Suppressor macrophage (primary cell): ENCODE measurements around the gene WDR20.
A peak's percentile ranks its signal among the peaks of the same experiment; 100 is the strongest.
"Not testable (repeated sequence)": the region's sequence is repeated elsewhere in the genome, so short reads cannot be mapped to it uniquely, and the experiment has no call there.

Experiments
- DNase-seq, 4 experiments: peaks; one replicate each; pipeline ENCODE4 v3.0.0-alpha.2; 2020 to 2022

The WDR20 gene

DNA sequence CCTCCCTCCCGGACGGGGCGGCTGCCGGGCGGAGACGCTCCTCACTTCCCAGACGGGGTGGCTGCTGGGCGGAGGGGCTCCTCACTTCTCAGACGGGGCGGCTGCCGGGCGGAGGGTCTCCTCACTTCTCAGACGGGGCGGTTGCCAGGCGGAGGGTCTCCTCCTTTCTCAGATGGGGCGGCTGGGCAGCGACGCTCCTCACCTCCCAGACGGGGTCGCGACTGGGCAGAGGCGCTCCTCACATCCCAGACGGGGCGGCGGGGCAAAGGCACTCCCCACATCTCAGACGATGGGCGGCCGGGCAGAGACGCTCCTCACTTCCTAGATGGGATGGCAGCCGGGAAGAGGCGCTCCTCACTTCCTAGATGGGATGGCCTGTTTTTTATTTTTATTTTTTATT, 33.0 kb downstream of the WDR20 start:
- DNase-seq = not testable (repeated sequence)

DNA sequence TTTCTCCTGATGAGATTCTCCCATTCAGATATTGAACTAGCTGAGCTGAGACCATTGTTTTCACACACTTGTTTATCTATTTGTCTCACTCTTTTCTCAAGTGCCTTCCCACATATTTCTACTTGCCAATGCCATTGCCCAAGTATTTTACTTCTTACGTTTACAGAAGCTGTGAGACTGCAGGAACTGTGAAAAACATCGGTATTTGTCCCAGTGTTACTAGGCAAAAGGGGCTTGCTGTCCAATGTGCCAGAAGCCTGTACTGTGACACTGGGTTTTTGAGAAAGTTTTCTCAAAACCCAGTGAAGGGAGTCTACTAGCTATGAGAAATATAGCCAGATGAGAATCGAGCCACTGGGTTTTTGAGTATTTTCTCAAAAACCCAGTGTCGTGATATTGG, 37.5 kb downstream of the WDR20 start:
- no peak for DNase-seq

DNA sequence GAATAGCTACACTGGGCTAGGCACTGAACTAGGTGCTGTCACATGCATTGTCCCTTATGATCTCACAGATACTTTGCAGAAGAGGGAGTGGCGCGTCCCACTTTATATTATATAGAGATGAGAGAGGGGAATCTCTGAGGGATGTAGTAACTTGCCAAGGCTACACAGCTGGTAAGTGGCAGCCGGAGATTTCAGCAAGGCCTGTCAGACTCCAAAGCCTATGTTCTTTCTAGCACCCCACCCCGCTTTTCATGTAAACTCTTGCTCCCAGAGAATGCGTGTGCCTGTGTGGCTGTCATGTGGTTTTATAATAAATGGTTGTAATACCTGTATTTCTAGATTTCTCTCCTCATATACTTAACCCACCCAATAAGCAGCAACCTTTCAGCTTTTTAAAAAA, 39.1 kb downstream of the WDR20 start:
- DNase-seq = no peak

- no peak for DNase-seq
Observed at GRCh38 chr14:102180248-102180998, 40.7 kb downstream of the WDR20 start.

DNA sequence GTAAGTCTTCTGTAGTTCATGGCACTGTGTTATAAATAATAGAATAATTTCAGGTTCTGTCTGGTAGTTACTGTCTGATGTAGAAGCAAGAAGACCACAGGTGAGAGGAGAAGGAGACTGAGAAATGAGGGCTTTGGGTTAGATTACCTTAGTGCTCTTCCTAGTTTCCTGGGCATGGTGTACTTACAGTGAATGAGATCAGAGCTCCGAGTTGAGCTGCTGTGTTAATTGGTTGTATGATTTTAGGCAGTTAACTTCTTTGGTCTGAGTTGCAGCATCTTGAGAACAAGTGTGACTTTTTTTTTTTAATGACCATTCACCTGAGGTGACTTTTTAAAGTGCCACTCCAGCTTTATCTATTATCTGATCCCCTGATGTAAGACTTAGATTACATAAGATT, 41.5 kb downstream of the WDR20 start:
- no peak for DNase-seq

GRCh38 chr14:102182190-102182589, 42.5 kb downstream of the WDR20 start:
- DNase-seq = peak in 3 of 4 experiments; percentile 20 to 69 (median 35)

GRCh38 chr14:102182936-102183619, 43.4 kb downstream of the WDR20 start:
- no peak for DNase-seq

DNA sequence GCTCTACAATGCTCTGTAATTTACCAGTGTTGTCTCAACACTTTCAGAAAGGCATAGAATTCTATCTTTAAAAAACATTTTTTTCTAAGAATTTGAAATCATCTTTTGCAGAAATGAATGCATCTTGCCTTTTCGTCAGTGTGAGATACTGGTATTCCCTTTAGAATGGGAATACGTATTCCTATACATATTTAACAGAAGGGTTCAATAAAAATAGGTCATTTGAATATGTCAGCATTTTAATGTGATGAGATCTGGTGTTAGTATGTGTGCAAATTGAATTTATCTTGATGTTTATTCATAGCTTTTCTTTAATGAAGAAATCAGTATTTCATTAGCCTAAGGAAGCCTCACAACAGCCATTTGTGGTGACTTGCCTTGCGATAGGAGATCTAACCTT, 44.2 kb downstream of the WDR20 start:
- no peak for DNase-seq

DNA sequence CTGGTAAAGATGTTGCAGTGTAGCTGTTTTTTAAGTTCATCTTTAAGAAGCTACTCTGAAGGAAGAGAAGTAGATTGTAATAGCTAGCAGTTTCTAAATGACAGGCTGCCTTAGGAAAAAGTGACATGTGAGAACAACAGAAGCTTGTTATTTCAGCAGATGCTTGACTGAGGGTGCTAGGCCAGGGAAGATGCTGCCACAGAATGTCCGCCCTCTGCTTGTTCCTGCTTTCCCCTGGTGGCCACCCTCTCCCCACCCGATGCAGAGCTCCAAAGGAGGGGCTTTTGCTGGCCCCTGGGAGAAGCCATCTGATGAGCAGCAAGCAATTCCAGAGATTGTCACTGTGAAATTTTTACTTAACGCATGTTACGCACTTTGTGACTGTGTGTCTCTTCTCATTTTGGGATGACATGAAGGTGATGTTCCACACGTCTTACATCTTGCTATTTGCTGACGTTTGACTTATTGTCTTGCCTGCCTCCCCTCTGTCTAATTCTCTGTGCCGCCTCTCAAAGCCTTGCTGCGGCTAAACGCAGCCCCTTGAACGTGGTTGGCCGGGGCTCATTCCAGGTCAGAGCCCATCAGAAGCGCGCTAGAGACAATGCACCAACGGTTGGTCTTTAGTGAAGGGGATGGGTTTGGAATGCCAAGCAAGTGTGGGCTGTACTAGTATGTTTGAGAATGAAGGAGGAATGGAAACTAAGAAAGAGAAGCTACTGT, 44.8 kb downstream of the WDR20 start:
- DNase-seq = peak in 1 of 4 experiments; percentile 8

GRCh38 chr14:102185360-102185759, 45.7 kb downstream of the WDR20 start:
- no peak for DNase-seq

DNA sequence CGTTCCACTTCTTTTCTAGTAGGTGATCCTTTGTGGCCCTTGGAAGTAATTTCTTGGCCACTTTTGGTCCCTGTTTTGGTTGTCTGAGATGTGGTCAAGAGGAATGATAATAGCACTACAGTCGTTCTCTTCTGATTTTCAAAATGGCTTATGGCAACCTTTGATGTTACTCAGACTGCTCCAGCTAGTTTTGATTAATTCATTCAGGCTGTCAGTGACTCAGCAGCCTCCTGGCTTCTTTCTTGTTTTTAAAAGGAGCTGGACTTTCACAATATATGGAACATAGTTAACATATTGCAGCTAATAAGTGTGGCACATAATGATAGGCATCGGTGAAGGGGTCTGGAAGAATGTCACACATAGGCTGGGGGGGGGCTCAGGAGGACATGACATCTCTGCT, 47.3 kb downstream of the WDR20 start:
- peak in 1 of 4 experiments; percentile 16 for DNase-seq

DNA sequence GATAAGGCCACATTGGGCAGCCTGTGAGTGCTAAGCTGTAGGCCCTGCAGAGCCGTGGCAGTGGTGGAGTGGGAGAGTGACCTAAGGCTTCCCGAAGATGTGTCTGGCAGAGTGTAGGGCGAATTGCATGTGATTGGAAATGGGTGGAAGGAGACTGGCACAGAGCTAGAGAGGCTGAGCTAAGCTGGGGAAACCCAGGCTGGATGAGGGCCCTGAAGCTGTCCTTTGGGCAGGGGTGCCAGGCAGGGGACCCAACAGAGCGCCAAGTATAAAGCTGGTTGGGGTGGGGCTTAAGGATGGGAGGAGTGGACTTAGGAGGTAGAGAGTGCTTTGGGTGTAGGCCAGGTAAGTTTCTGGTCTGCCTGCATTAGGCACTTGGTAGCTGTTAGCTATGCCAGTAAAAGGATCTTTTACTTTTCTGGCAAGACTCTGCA, 47.9 kb downstream of the WDR20 start:
- DNase-seq = no peak

- no peak for DNase-seq
Observed at GRCh38 chr14:102188187-102188586, 48.5 kb downstream of the WDR20 start.

DNA sequence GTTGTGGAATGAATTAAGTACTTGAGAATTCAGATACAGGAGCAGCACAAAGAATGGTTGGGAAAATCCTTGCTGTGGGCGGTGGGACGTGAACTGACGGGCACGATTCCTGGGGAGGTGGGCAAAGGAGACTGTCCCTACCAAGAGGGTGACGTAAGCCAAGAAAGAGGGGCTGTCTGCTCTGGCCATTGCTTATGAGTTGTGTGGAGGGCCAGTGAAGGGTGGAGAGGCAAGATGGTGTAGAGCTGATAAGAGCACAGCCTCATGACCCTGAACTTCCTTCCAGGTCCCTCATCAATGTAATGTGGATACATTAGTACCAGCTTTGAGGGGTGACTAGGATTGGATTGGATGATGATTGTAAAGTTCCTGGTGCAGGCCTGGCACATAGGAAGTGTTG, 50.2 kb downstream of the WDR20 start:
- DNase-seq = no peak

DNA sequence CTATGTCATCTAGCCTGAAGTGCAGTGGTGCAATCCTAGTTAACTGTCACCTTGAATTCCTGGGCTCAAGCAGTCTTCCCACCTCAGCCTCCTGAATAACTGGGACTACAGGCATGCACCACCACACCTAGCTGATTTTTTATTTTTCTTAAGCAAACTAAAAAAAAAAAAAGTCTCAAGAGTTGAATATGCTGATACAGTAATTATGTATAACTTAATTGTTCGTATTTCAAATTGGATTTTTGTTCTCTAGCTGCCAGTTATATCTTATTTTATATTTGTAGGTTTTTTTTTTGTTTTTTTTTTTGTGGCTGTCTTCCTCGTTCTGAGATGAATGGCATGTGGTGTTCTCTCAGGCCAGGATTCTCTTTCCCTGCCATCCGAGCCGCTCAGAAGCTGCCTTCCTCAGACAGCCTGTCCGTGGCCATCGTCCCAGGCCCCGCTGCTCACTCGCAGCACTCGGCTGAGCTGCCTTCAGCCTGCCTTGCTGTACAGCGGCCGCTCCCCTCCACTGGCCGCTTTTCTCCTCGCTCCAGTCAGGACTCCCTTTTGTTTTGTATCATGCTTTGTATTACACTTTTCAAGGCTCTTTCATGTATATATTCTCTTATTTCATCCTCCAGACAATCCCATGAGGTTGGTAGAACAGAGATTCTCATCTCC, 53.3 kb downstream of the WDR20 start:
- no peak for DNase-seq

DNA sequence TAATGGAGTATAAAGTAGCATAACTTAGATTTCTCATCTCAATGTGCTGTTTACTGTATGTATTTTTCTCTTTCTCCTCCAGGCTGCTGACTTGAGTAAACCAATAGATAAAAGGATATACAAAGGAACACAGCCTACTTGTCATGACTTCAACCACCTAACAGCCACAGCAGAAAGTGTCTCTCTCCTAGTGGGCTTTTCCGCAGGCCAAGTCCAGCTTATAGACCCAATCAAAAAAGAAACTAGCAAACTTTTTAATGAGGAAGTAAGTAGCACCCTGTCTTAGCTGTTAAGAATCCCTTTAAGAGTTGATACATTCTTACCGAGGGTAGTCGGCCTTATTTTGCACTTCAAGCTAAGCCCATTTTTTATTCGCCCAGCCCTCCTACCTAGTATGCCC, 55.2 kb downstream of the WDR20 start:
- no peak for DNase-seq

GRCh38 chr14:102195446-102195845, 55.7 kb downstream of the WDR20 start:
- DNase-seq = no peak

- no peak for DNase-seq
Observed at GRCh38 chr14:102196039-102196901, 56.6 kb downstream of the WDR20 start.

DNA sequence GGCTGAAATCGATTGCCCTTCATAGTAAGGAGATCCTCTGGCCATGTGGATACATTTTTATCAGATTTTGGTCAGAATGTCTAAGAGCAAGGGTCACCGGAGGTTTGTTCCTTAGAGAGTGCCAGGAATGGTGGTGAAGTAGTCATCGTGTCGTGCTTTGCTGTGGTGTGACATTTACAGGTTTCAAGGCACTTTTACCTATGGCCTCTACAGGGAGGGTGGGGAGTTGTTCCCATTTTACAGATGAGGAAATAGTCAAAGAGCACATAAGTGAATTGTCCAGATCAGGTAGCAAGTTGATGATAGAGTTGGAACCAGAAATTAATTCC, 57.2 kb downstream of the WDR20 start:
- no peak for DNase-seq

DNA sequence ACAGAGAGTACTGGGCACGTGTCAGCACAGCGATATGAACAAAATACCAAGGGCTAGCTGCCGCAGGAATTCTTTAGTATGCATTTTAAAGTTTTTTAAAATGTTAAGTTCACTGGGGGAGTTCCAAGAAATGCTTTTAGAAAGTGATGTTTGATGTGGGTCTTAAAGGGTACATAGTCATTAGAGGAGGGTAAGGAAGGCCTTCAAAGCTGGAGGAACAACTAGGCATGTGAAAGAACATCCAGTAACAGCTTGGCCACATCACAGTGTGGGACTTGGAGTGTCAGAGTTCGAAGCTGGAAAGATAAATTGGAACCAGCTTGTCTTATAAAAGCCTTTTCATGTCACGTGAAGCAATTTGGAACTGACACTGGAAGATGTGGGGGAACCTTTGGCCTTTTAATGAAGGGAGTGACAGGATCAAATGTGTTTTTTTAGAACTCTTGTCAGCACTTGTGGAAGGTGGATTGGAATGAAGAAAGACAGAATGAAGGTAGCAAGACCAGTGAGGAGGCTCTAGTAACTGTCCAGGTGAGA, 57.7 kb downstream of the WDR20 start:
- DNase-seq = no peak

- DNase-seq = no peak
Observed at GRCh38 chr14:102200690-102201352, 61.1 kb downstream of the WDR20 start.
